Measurements from ENCODE around the gene GPR55.

Gene GPR55

GRCh38 chr2:230865766-230866755 is 59.0 kb downstream of the GPR55 start (continued):
- TF ChIP-seq ZBTB26 (tag by site-specific recombination; optimal IDR thresholded peaks at IDR 0.05) (peak; percentile 9), ZNF394 (tag by site-specific recombination; IDR thresholded peaks at IDR 0.05; ENCODE audit: borderline replicate concordance) (no peak), AEBP2 (tag by site-specific recombination; IDR thresholded peaks at IDR 0.05; ENCODE audit: borderline replicate concordance) (no peak), ZNF280C (tag by site-specific recombination; IDR thresholded peaks at IDR 0.05) (no peak), FEZF1 (tag by site-specific recombination; IDR thresholded peaks at IDR 0.05) (no peak), ZNF274 (IDR thresholded peaks at IDR 0.05; ENCODE audit: low read length) (no peak), ZNF274 (tag by site-specific recombination; IDR thresholded peaks at IDR 0.05; ENCODE audit: borderline replicate concordance) (no peak), KLF8 (tag by site-specific recombination; IDR thresholded peaks at IDR 0.05) (no peak), ZNF335 (tag by site-specific recombination; conservative IDR thresholded peaks at IDR 0.05) (peak; percentile 14; the same call in 1 of the 2 replicates), GLIS1 (tag by site-specific recombination; IDR thresholded peaks at IDR 0.05) (peak; percentile 92), ZBTB8A (tag by site-specific recombination; IDR thresholded peaks at IDR 0.05) (peak; percentile 56), MEIS1 (CRISPR knock-in tag; IDR thresholded peaks at IDR 0.05; ENCODE audit: borderline replicate concordance) (no peak), KLF1 (tag by site-specific recombination; IDR thresholded peaks at IDR 0.05) (peak; percentile 26; the same call in 1 of the 2 replicates), ZNF837 (tag by site-specific recombination; IDR thresholded peaks at IDR 0.05) (no peak), ZNF292 (tag by site-specific recombination; IDR thresholded peaks at IDR 0.05; ENCODE audit: borderline replicate concordance, low read depth) (no peak), ZNF239 (tag by site-specific recombination; IDR thresholded peaks at IDR 0.05) (no peak), ZNF423 (tag by site-specific recombination; IDR thresholded peaks at IDR 0.05) (0 out of 2 replicates have a peak, but pooled peaks have one; percentile 14), ZSCAN5A (tag by site-specific recombination; IDR thresholded peaks at IDR 0.05) (no peak), ZXDB (tag by site-specific recombination; IDR thresholded peaks at IDR 0.05) (no peak), PATZ1 (tag by site-specific recombination; IDR thresholded peaks at IDR 0.05) (peak; percentile 63), ZNF660 (tag by site-specific recombination; IDR thresholded peaks at IDR 0.05) (no peak), ZNF654 (tag by site-specific recombination; IDR thresholded peaks at IDR 0.05; ENCODE audit: low read depth) (no peak), ZNF518A (tag by site-specific recombination; conservative IDR thresholded peaks at IDR 0.05; ENCODE audit: low read depth) (no peak), ZNF16 (tag by site-specific recombination; IDR thresholded peaks at IDR 0.05; ENCODE audit: low read depth) (no peak), ZNF791 (tag by site-specific recombination; IDR thresholded peaks at IDR 0.05) (no peak)
